ENCODE measurements around the gene TPCN1.

DNA sequence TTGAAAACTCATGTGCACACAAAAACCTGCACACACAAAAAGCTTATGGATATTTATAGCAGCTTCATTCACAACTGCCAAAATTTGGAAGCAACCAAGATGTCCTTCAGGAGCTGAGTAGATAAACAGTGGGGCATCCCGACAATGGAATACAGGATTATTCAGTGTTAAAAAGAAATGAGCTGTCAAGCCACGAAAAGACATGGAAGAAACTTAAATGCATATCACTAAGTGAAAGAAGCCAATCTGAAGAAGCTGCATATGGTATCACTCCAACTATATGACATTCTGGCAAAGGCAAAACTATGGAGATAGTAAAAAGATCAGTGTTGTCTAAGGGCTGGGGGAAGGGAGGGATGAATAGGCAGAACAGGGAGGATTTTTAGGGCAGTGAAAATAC lies 5.2 kb upstream of the TPCN1 start:
- TF ChIP-seq, protein P1, sequence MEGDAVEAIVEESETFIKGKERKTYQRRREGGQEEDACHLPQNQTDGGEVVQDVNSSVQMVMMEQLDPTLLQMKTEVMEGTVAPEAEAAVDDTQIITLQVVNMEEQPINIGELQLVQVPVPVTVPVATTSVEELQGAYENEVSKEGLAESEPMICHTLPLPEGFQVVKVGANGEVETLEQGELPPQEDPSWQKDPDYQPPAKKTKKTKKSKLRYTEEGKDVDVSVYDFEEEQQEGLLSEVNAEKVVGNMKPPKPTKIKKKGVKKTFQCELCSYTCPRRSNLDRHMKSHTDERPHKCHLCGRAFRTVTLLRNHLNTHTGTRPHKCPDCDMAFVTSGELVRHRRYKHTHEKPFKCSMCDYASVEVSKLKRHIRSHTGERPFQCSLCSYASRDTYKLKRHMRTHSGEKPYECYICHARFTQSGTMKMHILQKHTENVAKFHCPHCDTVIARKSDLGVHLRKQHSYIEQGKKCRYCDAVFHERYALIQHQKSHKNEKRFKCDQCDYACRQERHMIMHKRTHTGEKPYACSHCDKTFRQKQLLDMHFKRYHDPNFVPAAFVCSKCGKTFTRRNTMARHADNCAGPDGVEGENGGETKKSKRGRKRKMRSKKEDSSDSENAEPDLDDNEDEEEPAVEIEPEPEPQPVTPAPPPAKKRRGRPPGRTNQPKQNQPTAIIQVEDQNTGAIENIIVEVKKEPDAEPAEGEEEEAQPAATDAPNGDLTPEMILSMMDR (IDR thresholded peaks at IDR 0.05): no peak
- no peak for TF ChIP-seq POLR2A (IDR thresholded peaks at IDR 0.05)
